ENCODE measurements around the gene RGS6.
"Not testable (repeated sequence)": the region's sequence is repeated elsewhere in the genome, so short reads cannot be mapped to it uniquely, and the experiment has no call there.

The RGS6 gene

GRCh38 chr14:71932229-71932981 is at the start of gene RGS6:
TSS of gene RGS6 (plus strand) at chr14:71932429.
- DNase-seq, result no peak

DNA sequence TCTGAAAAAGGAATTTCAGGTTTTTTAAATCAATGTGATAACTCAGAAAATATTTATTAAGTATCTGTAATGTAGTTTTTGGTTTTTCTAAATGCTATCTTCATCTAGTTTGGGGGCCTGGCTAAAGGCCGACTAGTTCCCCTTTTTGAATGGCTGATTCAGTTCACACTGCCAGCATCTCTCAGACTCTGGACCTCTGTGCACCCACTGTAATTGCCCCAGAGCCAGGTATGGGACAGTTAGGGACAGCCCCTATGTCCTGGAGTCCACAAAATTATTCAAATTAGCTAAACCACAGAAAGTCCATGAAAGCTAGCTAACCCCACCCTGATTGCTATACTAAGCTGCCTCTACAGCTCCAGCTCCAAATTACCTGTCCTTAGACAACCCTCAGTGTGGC is 49.1 kb upstream of the RGS6 start:
- no peak for DNase-seq

DNA sequence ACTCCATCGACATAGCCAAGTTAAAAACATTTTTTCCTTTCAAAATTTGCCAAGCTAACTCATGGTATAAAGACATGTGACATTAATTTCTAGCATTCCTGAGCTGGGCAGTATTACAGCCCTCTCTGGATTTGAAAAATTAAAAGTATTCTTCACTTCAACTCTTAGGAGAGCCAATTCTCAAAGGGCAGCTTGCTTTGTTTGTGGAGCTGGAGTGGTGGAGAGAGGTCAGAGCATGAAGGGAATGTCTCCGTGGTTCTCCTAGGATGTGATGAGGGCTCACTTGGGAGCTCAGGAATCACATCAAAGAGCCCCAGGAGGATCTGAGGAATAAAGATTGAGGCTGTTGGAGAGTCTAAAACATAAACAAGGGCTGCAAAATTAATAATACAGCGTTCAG is 46.9 kb upstream of the RGS6 start:
- DNase-seq, result no peak

DNA sequence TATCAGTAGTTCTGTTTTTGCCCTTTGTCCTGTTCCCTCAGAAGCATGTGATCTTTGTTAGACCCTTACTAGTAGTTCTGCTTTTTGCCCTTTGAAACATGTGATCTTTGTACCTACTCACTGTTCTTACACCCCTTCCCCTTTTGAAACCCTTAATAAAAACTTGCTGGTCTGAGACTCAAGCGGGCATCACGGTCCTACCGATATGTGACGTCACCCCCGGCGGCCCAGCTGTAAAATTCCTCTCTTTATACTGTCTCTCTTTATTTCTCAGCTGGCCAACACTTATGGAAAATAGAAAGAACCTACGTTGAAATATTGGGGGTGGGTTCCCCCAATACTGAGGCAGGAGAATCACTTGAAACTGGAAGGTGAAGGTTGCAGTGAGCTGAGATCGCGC is 44.4 kb upstream of the RGS6 start:
- not testable (repeated sequence) for DNase-seq

DNA sequence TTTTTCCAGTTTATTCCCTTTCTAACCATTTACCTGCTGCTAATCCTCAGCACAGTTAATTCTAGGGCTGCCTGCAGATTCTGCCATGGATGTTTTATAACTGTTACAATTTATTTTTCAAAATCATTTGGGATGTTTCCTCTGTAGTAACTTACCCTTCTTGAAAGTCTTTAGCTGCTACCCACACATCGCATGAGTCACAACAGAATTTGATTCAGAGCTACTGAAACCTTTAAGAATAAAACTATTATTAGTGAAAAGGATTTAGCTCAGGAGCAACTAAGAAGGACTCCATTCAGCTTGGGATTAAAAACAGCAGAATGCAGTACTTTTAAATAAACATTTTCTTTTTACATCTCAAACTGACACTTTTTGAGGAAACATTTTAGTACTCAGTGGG is 41.7 kb upstream of the RGS6 start:
- DNase-seq, result no peak

DNA sequence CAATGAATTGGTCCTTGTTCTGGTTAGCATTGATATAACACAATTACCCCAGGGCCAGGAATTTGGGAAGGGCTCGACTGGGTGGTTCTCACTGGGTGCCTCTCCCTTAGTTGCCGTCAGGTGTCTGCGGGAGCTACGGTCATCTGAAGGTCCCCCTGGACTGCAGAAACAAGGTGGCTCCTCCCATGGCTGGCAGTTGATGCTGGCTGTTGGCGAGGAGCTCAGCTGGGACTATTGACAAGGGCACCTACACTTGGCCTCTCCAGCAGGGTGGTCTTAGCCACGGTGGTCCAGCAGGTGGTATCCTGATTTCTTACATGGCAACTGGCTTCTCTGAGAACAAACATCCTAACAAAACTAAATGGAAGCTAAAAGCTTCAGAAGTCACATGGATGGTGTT is 41.0 kb upstream of the RGS6 start:
- no peak for DNase-seq

GRCh38 chr14:71891970-71892369 is 40.3 kb upstream of the RGS6 start:
- DNase-seq, result no peak

GRCh38 chr14:71905031-71905430 is 27.2 kb upstream of the RGS6 start:
- no peak for DNase-seq

GRCh38 chr14:71905860-71906259 is 26.4 kb upstream of the RGS6 start:
- no peak for DNase-seq

- DNase-seq, result no peak
Measured at GRCh38 chr14:71907793-71908515, 24.3 kb upstream of the RGS6 start.

GRCh38 chr14:71911669-71912068 is 20.6 kb upstream of the RGS6 start:
- DNase-seq, result no peak

- no peak for DNase-seq
Measured at GRCh38 chr14:71913342-71913741, 18.9 kb upstream of the RGS6 start.

- no peak for DNase-seq
Measured at GRCh38 chr14:71918955-71919354, 13.3 kb upstream of the RGS6 start.

- no peak for DNase-seq
Measured at GRCh38 chr14:71923513-71923912, 8.7 kb upstream of the RGS6 start.

DNA sequence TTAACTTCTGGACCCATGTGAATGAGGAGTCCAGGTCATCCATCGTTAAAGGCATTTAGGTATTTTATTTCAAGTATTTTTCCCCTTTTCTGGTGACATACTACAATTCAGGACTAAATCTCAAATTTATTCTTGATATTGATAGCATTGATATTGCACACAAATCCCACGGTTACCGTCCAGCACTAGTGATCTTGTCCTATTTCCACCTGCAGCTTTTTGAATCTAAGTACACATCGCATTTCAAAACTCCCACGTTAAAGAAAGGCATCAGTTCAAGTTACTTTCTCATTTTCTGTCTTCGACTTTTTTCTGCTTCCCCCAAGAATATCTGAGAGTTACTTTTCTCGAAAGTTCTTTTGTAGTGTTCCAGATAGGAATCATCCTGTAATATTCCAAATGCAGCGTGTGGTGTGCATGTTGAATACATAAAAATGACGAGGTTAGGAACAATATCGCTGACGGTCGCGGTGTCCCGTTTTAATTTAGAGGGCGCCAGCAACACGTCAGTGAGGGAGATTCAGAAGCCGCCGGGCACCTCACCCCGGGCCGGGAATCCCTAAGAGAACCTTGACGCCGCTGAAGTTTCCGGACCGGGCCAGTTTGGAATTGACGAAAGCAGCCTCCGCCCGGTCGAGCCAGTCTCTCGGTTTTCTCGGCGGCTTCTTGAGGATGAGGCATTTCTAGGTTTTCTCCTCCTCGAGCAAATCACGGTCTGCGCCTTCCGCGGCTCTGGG is 569 bp upstream of the RGS6 start:
- no peak for DNase-seq

DNA sequence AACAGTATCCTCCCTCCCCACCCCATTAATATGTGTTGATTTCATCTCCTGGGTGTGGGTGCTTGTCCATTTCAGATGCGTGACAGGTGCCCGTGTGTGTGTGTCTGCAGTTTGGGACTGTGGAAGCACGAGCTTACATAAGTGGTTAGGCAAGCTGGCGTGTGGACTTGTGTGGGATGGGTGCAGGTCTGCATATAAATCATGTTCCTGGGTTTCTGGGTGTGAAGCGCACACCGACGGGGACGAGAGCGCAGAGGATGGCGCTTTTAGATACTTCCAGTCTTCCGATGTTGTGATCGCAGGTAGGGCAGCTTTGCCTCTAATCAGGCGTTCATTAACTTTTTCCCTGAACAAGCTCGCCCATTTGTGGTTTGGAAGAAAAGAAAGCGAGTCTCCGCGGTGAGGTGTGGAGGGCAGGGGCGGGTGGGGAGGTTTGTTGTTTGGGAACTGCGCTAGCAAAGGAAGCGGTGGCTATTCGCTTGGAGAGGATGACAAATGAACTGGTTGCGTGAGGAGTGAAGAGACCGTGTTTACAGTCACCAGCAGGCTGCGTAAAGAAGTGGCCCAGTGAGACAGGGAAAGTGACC is 865 bp downstream of the RGS6 start:
- no peak for DNase-seq

GRCh38 chr14:71938273-71938672 is 6.0 kb downstream of the RGS6 start:
- DNase-seq, result not testable (repeated sequence)

- not testable (repeated sequence) for DNase-seq
Measured at GRCh38 chr14:71939344-71939743, 7.1 kb downstream of the RGS6 start.

DNA sequence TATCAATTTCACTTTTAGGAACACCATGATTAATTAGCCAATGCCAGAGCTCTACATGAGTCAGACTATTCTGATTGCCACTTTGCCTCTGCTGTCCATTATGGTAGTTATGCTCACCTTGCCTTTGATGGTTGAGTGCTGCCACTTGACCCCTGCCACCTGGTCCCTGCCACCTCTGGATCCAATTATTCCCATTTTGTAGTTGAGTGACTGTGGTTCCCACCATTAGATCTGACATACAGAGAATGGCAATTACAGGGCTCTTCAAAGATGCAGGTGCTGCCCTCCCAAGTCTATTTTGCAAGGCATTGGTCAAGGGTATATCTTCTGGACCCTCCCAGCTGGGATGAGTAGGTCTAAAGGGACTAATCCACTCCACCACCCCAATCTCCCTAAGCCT is 8.3 kb downstream of the RGS6 start:
- DNase-seq, result not testable (repeated sequence)

- DNase-seq, result not testable (repeated sequence)
Measured at GRCh38 chr14:71941616-71942015, 9.4 kb downstream of the RGS6 start.

DNA sequence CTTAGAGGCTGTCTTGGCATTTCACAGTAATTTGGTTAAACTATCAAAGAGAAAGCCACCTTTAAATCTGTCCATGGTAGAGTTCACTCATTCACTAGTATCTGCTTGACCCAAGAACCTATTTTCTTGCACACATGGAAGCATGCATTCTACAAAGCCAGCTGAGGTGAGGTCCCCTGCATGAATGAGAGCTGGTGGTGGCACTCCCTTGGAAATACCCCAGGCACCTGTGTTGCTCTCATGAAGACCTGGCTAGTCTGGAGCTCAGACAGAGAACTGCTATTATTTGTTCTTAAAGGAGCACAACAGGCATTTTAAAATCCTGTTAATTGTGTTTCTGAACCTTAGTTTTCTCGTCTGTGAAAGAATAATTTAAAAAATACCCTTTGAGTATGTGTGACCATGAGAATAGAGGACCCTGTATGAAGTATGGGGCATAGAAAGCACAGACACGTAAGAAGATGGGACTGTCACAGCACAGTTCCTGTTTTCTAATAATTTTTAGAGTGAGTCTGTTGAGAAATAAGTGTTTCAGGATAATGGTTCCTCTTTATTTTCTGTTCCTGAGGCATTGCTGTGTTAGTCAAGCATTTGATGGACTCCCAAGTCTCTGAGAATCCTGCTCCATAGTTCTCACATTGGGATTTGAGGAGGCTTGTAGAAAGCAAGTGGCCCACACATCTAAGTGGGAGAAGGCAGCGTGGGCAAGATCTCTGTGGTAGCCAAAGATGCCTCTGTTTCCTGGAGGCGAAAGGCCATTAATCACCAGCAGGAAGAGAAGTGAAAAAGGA is 10.9 kb downstream of the RGS6 start:
- no peak for DNase-seq

- DNase-seq, result no peak
Measured at GRCh38 chr14:71943695-71944018, 11.4 kb downstream of the RGS6 start.

All from CD4-positive, alpha-beta T cell treated with Interleukin-4 for 4 hours (primary cell).